COLO668 (cell line): ENCODE results near the gene TESK1.
"Not testable (repeated sequence)": the region's sequence is repeated elsewhere in the genome, so short reads cannot be mapped to it uniquely, and the experiment has no call there.

Source experiments
- DNase-seq: peaks from one replicate; lab custom pipeline; 2025; ENCODE audit not compliant: unreplicated experiment; lab: John Stamatoyannopoulos, UW

Gene TESK1

DNA sequence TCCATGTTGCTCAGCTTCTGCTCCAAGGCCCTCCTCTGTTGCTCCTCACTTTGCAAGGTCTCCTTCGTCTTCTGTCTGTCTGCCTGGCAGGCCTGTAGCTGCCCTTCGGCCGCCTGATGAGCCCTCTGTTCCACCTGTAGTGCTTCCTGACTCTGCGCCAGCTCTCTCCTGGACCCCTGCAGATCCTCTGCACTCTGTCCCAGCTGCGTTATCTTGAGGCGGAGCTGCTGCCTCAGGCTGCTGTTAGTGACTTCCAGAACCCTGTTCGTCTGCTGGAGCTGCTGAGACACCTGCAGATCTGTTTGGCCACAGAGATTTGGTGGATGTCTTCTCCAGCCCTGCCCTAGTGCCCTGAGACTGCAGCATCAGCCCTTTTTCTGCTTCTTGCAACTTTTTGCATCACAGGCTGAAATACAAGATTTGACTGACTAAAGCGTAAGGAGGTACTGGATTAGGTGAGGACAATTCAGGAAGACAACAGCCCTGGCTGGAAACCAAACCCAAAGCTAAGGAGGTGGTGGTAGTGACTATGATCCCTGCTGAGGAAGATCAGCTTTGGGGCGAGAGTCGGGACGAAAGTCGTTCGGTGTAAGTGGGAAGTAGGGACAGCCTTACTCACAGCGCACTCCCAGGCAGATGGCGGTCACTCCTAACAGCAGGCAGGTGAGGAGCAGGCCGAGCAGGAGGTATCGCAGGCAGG is 11.1 kb downstream of the TESK1 start:
- no peak for DNase-seq

DNA sequence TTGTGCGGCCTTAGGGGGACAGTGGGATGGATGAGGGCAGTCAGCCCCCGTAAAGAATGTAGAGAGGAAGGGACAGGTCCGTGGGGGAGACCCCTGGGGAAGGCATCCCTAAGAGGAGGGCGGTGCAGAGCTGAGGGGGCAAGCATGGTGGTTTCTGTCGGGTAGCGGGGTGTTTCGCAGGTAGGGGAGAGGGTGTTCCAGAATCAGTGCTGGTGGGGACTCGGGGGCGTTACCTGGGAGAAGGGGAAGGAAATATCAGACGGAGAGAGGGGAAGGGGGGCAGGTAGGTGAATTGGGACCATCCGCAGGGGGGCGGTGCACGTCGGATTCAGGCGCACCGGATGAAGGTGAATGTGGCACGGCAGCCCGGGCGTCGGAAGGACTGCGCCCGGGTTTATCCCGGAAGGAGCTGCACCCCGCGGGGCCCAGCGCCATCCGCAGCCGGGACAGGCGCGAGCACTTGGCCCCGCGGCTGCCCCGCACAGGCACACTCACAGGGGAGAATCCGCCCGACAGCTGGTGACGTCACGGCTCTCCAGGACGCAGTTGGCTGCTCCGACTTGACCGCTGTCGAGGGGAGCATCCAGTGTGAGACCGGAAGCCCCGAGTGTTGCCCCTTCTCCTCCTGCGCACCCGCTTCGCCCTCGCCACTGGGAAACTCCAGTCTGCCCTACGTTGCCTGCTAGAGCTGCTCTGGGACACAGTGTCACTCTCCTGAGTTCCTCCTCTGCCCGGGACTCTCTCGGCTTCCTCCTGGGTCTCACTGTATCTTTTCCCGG is 11.8 kb downstream of the TESK1 start:
- peak; percentile 52 for DNase-seq

- no peak for DNase-seq
These were observed 12.5 kb downstream of the TESK1 start for GRCh38 chr9:35617548-35617947.

DNA sequence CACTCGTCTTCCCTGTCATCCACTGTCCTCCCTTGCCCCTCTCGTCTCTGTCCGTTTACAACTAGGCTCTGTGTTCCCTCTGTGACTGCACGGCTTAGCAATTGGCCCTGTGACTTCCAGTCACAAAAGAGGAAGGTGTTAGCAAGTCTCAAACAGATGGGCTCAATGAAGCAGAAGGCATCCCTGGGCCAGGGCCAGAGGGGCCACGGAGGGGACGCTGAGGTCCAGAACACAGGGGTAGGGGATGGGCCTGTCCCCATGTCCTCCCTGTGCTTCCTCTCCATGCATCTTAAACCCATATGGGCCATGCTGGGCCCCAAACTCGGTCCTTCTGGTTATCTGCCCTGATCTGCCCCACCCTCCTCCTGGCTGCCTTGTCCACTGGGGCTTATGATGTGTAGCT is 13.3 kb downstream of the TESK1 start, which contains the start of gene CD72:
Gene CD72, minus strand, starts transcription at position 89 of the 403 bp plus-strand sequence. CDS start 110 bp downstream, outside the sequence.
- no peak for DNase-seq

DNA sequence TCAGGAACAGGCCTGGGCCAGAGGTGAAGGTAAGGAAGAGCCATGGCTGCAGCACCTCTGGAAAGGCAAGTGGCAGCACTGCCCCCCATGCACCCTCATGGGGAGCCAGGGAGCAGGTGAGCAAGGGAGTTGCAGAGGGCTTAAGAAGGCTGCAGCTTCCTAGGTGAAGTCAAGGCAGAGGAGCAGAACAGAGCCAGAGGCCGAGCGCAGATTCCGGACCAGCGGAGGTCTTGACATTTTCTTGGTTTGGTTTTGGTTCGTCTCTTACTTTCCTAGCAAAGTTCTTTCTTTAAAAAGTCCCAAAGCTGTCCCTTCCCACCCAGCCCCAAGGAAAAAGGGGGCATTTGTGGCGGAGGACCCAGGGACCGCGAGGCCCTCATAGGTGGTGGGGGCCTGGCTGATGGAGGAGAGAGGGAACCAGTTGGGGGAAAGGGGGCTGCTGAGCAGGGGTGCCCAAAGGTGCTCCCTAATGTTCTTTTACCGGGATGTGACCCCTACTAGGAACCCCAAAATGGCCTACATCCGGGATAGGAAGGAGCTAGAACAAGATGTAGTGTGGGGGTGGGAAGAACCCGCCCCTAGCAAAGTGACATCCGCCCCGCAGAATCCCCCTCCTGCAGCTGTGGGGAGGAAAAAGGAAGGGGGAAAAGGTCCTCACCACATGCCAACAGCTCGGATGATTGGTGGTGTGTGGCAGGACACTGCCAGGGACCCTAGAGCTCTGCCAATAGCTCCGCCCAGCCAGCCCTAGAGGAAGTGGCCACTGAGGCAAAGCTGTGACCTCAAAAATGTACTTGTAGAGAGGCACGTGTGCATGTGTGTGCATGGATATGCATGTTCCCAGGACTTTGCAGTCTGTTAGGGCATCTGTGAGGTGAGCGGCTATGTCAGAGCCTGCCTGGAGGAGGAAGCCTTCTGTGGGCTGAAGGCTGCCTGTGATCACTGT is 14.1 kb downstream of the TESK1 start:
- no peak for DNase-seq

- DNase-seq: no peak
These were observed 14.7 kb downstream of the TESK1 start for GRCh38 chr9:35619800-35620158.

- DNase-seq: no peak
These were observed 22.5 kb downstream of the TESK1 start for GRCh38 chr9:35627575-35627974.

DNA sequence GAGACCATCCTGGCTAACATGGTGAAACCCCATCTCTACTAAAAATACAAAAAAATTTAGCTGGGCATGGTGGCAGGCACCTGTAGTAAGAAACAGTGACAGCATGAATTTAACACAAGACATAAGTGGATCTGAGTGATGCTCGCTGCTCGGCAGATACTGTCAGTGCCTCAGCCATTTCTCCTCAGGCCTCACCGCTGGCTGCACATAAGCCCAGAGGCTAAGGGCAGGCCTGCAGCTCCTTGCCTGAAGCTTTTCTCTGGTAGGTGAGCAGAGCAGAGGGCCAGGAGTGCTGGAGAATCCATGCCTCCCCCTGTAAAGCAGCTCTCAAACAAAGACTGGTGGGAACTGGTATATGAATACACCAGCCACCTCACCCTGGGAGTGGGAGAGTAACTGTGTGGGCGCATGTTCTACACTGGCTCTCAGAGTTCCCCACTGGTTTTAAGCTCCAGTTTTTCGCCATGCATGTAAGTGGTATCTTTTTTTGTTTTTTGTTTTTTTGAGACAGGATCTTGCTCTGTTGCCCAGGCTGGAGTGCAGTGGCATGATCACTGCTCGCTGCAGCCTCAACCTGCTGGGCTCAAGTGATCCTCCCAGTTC is 23.4 kb downstream of the TESK1 start:
- DNase-seq: no peak

GRCh38 chr9:35629597-35629996 is 24.5 kb downstream of the TESK1 start:
- DNase-seq: no peak

GRCh38 chr9:35635730-35636129 is 30.7 kb downstream of the TESK1 start:
- no peak for DNase-seq

DNA sequence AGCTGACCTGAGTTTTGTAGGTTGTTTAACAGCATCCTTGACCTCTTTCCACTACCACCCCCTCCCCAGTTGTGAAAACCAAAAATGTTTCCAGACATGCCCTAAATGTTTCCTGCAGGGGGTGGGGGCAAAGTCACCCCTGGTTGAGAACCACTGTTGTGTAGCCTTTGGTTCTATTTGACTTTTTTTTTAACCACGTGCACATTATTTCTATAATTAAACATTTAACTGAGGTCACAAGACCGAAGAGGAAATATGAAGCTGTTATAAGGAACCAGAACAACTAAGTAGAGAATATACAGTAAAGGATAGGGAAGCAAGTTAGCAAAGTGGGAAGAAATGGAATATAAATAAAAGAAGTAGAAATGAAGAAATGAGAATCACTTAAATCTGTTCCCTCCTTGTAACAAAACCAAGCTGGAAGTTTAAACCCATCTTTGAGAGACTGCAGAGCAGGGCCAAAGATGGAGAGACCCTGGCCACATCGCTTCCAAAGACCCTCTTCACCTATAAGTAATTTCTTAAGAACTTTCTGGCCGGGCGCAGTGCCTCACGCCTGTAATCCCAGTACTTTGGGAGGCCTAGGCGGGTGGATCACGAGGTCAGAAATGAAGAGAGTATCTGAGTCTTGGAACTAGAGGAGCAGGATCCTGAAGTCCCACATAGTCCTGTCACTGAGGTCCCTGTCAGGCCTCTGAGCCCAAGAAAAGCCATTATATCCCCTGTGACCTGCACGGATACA is 31.2 kb downstream of the TESK1 start:
- no peak for DNase-seq

DNA sequence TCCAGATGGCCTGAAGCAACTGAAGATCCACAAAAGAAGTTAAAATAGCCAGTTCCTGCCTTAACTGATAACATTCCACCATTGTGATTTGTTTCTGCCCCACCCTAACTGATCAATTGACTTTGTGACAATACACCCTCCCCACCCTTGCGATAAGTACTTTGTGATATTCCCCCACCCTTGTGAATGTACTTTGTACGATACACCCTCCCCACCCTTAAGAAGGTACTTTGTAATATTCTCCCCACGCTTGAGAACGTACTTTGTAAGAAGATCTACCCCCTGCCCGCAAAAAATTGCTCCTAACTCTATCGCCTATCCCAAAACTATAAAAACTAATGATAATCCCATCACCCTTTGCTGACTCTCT is 31.8 kb downstream of the TESK1 start:
- not testable (repeated sequence) for DNase-seq

GRCh38 chr9:35637427-35637955 is 32.4 kb downstream of the TESK1 start:
- not testable (repeated sequence) for DNase-seq

- not testable (repeated sequence) for DNase-seq
These were observed 33.7 kb downstream of the TESK1 start for GRCh38 chr9:35638751-35639150.

DNA sequence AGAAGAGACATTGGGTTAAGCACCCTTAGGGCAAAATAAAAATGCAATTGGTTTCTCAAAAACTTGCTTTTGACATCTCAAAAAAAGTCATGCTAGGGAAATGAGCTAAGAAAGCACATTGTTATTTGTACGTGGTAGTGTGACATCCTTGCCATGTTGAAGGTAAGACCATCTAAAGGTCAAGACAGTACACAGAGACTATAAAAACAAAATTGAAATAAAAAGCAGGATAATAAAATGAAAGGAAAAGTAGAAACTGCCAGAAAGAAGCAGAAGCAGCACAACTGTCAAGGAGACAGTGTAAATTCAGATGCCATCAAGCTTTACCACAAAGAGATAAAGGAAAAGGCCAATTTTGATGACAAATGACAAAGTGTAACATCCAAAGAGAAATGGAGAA is 34.2 kb downstream of the TESK1 start:
- DNase-seq: not testable (repeated sequence)

DNA sequence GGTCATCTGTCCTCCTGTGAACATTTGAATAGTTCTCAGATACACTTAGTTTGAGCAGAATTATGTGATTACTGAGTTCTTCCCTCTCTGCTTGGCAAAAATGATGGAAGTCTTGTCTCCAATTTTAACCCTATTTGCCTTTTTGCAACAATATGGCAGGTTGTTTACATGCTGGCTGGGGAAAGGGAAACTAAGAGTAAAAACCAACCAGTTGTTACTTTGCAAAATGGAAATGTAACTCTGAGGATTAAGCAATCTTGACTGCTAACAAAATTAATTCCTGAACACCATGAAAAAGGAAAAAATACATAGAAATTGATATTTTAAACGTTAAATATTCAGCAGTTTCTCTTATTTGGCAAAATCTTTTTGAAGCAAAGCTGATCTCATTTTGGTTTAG is 34.6 kb downstream of the TESK1 start:
- no peak for DNase-seq

DNA sequence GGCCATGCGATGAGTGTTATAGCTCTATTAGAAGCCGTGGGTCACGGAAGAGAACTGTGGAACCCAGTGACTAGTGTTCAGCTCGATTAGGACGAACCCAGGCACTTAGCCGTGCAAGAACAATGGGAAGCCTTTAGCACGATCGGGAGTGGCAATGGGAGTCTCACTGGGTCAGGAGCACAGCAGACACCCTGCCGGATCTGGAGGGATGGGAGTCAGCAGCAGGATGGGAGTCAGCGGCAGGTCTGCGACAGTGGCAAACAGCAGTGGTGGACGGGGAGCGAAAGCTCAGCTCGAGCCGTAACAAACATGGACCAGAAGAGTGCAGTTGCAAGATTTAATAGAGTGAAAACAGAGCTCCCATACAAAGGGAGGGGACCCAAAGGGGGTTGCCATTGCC is 35.4 kb downstream of the TESK1 start:
- not testable (repeated sequence) for DNase-seq

- DNase-seq: not testable (repeated sequence)
These were observed 36.4 kb downstream of the TESK1 start for GRCh38 chr9:35641478-35641877.

DNA sequence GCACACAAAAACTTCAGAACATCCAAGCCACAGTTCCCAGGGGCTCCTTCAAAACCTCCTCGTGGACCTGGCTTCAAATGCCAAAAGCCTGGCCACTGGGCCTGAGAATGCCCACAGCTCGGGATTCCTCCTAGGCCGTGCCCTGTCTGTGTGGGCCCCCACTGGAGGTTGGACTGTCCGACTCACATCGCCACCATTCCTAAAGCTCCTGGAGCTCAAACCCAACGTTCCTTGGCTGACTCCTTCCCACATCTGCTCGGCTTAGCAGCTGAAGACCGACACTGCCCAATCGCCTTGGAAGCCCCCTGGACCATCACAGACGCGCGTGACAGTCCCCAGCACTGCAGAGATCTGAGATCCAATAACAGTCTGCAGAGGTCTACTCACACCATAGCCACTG is 38.0 kb downstream of the TESK1 start:
- no peak for DNase-seq

DNA sequence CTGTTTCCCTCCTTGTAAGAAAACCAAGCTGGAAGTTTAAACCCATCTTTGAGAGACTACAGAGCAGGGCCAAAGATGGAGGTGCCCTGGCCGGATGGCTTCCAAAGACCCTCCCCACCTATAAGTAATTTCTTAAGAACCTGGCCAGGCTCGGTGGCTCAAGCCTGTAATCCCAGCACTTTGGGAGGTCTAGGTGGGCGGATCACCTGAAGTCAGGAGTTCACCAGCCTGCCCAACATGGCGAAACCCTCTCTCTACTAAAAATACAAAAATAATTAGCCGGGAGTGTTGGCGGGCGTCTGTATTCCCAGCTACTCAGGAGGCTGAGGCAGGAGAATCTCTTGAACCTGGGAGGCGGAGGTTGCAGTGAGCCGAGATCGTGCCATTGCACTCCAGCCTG is 40.7 kb downstream of the TESK1 start:
- not testable (repeated sequence) for DNase-seq
